Measurements from ENCODE around the gene ZCCHC17. TPM values are rescaled to one million over a fixed set of nuclear protein-coding genes. Genes with fewer than 3 reads are reported as not detected.

ZCCHC17 gene
- total RNA-seq, 2 experiments from 2014 or later: 24.4 to 29.6 TPM

GRCh38 chr1:31315902-31316301 is 19.1 kb downstream of the ZCCHC17 start:
- no peak for DNase-seq
- Mint-ChIP-seq H3K36me3 (peaks cover 53% of the 10 kb centered on the region), H3K4me3 (no peak overlapping the region), H3K27me3 (no peaks in the 10 kb centered on the region), H3K9me3 (no peaks in the 10 kb centered on the region), H3K27ac (no peak overlapping the region), H3K4me1 (ENCODE audit: low read depth) (no peaks in the 10 kb centered on the region)
- POLR2A ChIA-PET: no interaction called here
- intact Hi-C loops (cut with micrococcal nuclease): no loop called here
- CTCF ChIA-PET: no interaction called here

GRCh38 chr1:31318146-31318545 is 21.3 kb downstream of the ZCCHC17 start:
- Mint-ChIP-seq H3K9me3 (no peaks in the 10 kb centered on the region), H3K4me1 (ENCODE audit: low read depth) (no peaks in the 10 kb centered on the region), H3K27ac (no peak overlapping the region), H3K36me3 (peaks cover 49% of the 10 kb centered on the region), H3K4me3 (no peak overlapping the region), H3K27me3 (no peaks in the 10 kb centered on the region)
- POLR2A ChIA-PET: no interaction called here
- intact Hi-C loops (cut with micrococcal nuclease): no loop called here
- CTCF ChIA-PET: no interaction called here
- no peak for DNase-seq

DNA sequence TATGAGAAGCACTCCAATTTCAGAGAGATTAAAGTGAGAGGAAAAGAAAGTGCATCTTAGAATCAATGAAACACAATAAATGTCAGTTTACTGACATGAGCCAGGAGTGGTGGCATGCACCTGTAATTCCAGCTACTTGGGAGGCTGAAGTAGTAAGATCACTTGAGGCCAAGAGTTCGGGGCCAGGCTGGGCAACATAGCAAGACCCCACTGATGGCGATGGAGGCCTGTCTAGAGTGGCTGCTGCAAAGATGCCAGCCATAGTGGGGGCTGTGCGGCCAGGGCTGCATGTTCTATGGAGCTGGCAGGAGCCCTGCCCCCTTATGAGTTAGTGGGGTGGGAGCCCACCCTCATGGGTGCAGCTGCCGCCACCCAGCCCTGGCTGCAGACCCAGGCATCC is 27.3 kb downstream of the ZCCHC17 start:
- POLR2A ChIA-PET: interaction anchor here (0.6 kb wide), 1 partner anchor 22 kb away, joined by 4 read pairs; no protein-coding TSS in a partner anchor
- no peaks in the 10 kb centered on the region for H3K9me3 Mint-ChIP-seq
- CTCF ChIA-PET: no interaction called here

DNA sequence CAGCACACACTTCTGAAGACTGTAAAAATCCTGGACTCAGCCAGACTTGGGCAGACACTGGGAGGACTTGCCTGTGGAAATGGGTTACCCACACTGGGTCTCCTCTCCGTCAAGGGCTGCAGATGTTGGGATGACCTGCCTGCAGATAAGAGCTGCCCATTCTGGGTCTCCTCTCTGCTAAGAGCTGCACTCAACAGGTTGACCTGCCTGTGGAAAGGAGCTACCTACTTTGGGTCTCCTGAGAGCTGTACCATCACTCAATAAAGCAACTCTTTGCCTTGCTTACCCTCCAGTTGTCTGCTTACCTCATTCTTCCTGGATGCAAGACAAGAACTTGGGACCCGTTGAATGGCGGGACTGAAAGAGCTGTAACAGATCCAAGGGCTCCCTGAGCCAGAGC is 28.2 kb downstream of the ZCCHC17 start:
- Mint-ChIP-seq H3K4me3 (no peak overlapping the region), H3K4me1 (ENCODE audit: low read depth) (no peaks in the 10 kb centered on the region)
- POLR2A ChIA-PET: no interaction called here

More for the DNA sequence above, 27.3 kb downstream of the ZCCHC17 start:
- Mint-ChIP-seq H3K36me3 (peaks cover 19% of the 10 kb centered on the region), H3K4me3 (no peak overlapping the region), H3K27me3 (no peaks in the 10 kb centered on the region), H3K4me1 (ENCODE audit: low read depth) (no peaks in the 10 kb centered on the region), H3K27ac (no peak overlapping the region)
- no peak for DNase-seq
- intact Hi-C loops (cut with micrococcal nuclease): no loop called here

GRCh38 chr1:31326461-31326860 is 29.6 kb downstream of the ZCCHC17 start:
- Mint-ChIP-seq H3K4me3 (no peak overlapping the region), H3K27ac (no peak overlapping the region), H3K9me3 (no peaks in the 10 kb centered on the region), H3K36me3 (peaks cover 12% of the 10 kb centered on the region), H3K27me3 (no peaks in the 10 kb centered on the region), H3K4me1 (ENCODE audit: low read depth) (no peaks in the 10 kb centered on the region)
- DNase-seq: no peak
- intact Hi-C loops (cut with micrococcal nuclease): no loop called here
- ChIA-PET POLR2A (interaction anchor here (0.7 kb wide), 2 partner anchors 18 to 61 kb away, joined by 5 to 6 read pairs; no protein-coding TSS in a partner anchor), CTCF (interaction anchor here (0.7 to 1.2 kb wide), 2 partner anchors 9 to 223 kb away, joined by 3 to 5 read pairs; no protein-coding TSS in a partner anchor)

More for the DNA sequence above, 28.2 kb downstream of the ZCCHC17 start:
- Mint-ChIP-seq H3K9me3 (no peaks in the 10 kb centered on the region), H3K27me3 (no peaks in the 10 kb centered on the region), H3K36me3 (peaks cover 14% of the 10 kb centered on the region), H3K27ac (no peak overlapping the region)
- CTCF ChIA-PET: no interaction called here
- intact Hi-C loops (cut with micrococcal nuclease): no loop called here
- DNase-seq: no peak

GRCh38 chr1:31327381-31327780 is 30.5 kb downstream of the ZCCHC17 start:
- no peaks in the 10 kb centered on the region for H3K4me1 Mint-ChIP-seq (ENCODE audit: low read depth)
- H3K9me3 Mint-ChIP-seq: no peaks in the 10 kb centered on the region
- H3K36me3 Mint-ChIP-seq: peaks cover 4% of the 10 kb centered on the region
- no peak overlapping the region for H3K4me3 Mint-ChIP-seq
- no peak overlapping the region for H3K27ac Mint-ChIP-seq
- no peaks in the 10 kb centered on the region for H3K27me3 Mint-ChIP-seq
- intact Hi-C loops (cut with micrococcal nuclease): no loop called here
- POLR2A ChIA-PET: no interaction called here
- CTCF ChIA-PET: interaction anchor here (1.2 kb wide), 1 partner anchor 222 kb away, joined by 5 read pairs; no protein-coding TSS in a partner anchor
- DNase-seq: no peak

DNA sequence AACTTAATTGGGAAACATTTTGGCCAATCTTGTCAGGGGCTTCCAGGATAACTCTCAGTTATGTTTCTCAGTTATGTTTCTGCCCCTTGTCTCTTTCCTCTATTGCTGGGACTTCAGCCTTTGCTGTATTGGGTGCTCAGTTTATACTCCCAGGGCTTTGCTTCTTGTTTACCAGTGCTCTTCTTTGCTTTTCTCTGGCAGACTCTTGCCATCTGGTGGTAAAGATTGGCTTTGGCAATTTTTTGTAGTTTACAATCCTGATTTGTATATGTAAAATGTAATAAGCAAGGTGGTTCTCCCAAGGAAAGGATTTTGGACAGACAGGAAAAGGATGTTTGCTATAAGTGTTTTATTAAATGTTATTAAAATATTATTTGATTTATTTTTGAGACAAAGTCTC is 38.2 kb downstream of the ZCCHC17 start:
- CTCF ChIA-PET: interaction anchor here (1.0 kb wide), 1 partner anchor 13 kb away, joined by 3 read pairs; no protein-coding TSS in a partner anchor
- no peak for DNase-seq
- no peaks in the 10 kb centered on the region for H3K9me3 Mint-ChIP-seq
- H3K27me3 Mint-ChIP-seq: no peaks in the 10 kb centered on the region
- no peak overlapping the region for H3K4me3 Mint-ChIP-seq
- peaks cover 6% of the 10 kb centered on the region for H3K36me3 Mint-ChIP-seq
- no peak overlapping the region for H3K27ac Mint-ChIP-seq
- POLR2A ChIA-PET: no interaction called here
- intact Hi-C loops (cut with micrococcal nuclease): no loop called here
- no peaks in the 10 kb centered on the region for H3K4me1 Mint-ChIP-seq (ENCODE audit: low read depth)

DNA sequence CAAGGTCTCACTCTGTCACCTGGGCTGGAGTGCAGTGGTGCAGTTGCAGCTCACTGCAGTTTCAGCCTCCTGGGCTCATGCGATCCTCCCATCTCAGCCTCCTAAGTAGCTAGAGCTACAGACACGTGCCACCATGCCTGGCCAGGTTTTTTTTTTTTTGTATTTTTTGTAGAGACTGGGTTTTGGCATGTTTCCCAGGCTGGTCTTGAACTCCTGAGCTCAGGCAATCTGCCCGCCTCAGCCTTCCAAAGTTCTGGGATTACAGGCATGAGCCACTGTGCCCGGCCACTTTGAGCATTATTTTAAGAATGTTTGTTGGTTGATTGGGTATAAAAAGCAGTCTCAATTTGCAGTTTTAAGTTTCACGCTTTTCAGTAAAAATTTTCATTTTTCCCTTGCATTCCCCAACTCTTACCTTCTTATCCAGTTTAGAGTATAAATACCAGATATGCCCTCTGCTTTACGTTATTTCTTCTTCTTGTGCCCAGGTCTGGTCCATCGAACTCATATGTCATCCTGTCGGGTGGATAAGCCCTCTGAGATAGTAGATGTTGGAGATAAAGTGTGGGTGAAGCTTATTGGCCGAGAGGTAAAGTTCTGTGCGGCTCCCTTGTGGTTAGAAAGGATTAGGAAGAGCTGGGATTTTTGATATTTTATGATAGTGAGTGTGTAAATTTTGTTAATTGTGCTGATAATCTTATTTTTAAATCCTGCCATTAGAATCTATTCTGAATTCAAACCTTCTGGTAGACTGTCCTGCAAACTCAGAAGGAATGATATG is 40.0 kb downstream of the ZCCHC17 start:
- H3K4me3 Mint-ChIP-seq: no peak overlapping the region
- no peaks in the 10 kb centered on the region for H3K9me3 Mint-ChIP-seq
- no peaks in the 10 kb centered on the region for H3K4me1 Mint-ChIP-seq (ENCODE audit: low read depth)
- H3K27me3 Mint-ChIP-seq: no peaks in the 10 kb centered on the region
- no peak overlapping the region for H3K27ac Mint-ChIP-seq
- peaks cover 5% of the 10 kb centered on the region for H3K36me3 Mint-ChIP-seq
- DNase-seq: no peak
- CTCF ChIA-PET: interaction anchor here (0.6 to 1.0 kb wide), 3 partner anchors 125 to 175 kb away, joined by 3 read pairs; no protein-coding TSS in a partner anchor
- POLR2A ChIA-PET: no interaction called here
- intact Hi-C loops (cut with micrococcal nuclease): no loop called here

DNA sequence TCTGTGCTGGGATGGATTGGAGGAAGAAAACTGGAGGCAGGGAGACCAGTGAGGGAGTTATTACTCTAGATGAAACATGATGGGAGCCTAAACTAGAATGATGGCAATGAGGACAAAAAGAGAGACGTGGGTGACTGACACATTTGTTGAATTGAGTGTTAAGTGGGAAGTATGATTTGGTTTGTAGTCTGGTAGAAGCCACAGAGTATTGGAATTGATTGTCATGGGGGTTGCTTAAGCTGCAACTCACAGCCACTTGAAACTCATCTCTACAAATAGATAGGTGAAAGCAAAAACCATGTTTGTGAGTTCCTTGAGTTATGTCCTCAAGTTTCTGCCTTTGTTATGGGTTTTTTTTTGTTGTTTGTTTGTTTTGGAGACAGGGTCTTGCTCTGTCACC is 47.7 kb downstream of the ZCCHC17 start:
- DNase-seq: no peak
- no peak overlapping the region for H3K27ac Mint-ChIP-seq
- no peaks in the 10 kb centered on the region for H3K4me1 Mint-ChIP-seq (ENCODE audit: low read depth)
- POLR2A ChIA-PET: interaction anchor here (0.5 kb wide), 1 partner anchor 18 kb away, joined by 5 read pairs; no protein-coding TSS in a partner anchor
- CTCF ChIA-PET: no interaction called here
- intact Hi-C loops (cut with micrococcal nuclease): no loop called here
- no peak overlapping the region for H3K4me3 Mint-ChIP-seq
- H3K36me3 Mint-ChIP-seq: peaks cover 11% of the 10 kb centered on the region
- no peaks in the 10 kb centered on the region for H3K27me3 Mint-ChIP-seq
- H3K9me3 Mint-ChIP-seq: no peaks in the 10 kb centered on the region

- no peak overlapping the region for H3K4me3 Mint-ChIP-seq
- no peak overlapping the region for H3K27ac Mint-ChIP-seq
- CTCF ChIA-PET: no interaction called here
- intact Hi-C loops (cut with micrococcal nuclease): no loop called here
- POLR2A ChIA-PET: no interaction called here
- no peaks in the 10 kb centered on the region for H3K27me3 Mint-ChIP-seq
- H3K36me3 Mint-ChIP-seq: peaks cover 13% of the 10 kb centered on the region
- no peaks in the 10 kb centered on the region for H3K4me1 Mint-ChIP-seq (ENCODE audit: low read depth)
- H3K9me3 Mint-ChIP-seq: no peaks in the 10 kb centered on the region
- no peak for DNase-seq
Measured at GRCh38 chr1:31345635-31346034, 48.8 kb downstream of the ZCCHC17 start.

DNA sequence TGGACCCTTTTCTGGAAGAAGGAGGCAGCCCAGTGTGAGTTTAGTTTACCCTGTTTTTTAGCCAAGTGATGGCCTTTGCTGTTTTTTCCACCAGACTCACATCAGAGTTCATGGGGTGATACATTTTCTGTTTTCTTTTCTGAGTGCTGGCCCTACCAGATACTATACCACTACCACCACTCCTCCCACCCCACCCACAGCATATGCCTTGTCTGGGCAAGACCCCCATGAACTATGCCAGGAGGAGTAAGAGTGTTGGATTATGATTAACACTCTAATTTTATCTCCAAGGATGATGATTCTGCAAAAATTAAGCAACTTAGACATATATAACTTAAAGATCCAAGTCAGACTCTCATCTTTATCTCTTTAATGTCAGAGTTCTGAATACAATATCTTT is 50.0 kb downstream of the ZCCHC17 start:
- no peak for DNase-seq
- ChIA-PET POLR2A (no interaction called here), CTCF (no interaction called here)
- Mint-ChIP-seq H3K9me3 (no peaks in the 10 kb centered on the region), H3K4me1 (ENCODE audit: low read depth) (no peaks in the 10 kb centered on the region), H3K27ac (no peak overlapping the region), H3K36me3 (peaks cover 15% of the 10 kb centered on the region), H3K4me3 (no peak overlapping the region), H3K27me3 (no peaks in the 10 kb centered on the region)
- intact Hi-C loops (cut with micrococcal nuclease): no loop called here

DNA sequence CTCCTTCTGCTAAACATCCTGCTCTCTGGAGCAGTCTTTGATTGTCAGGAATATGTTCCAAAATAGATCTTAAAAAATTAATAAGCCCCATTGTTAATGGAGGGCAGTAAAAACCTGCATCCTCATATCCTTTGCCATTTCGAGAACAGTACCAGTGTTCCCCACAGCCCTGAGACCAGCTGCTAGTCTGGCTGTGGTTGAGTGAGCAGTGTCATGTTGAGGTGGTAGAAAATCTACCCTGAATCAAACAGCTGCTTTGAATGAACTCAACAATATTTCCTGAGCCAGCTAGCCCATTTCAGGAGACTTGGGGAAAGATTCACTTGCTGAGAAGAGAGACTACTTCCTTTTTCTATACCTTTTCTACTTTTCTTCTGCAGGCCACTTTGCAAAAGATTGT is 51.6 kb downstream of the ZCCHC17 start:
- ChIA-PET POLR2A (no interaction called here), CTCF (interaction anchor here (0.9 to 1.1 kb wide), 2 partner anchors 13 to 186 kb away, joined by 3 read pairs; no protein-coding TSS in a partner anchor)
- no peak overlapping the region for H3K4me3 Mint-ChIP-seq
- no peaks in the 10 kb centered on the region for H3K27me3 Mint-ChIP-seq
- H3K9me3 Mint-ChIP-seq: no peaks in the 10 kb centered on the region
- intact Hi-C loops (cut with micrococcal nuclease): no loop called here
- H3K4me1 Mint-ChIP-seq (ENCODE audit: low read depth): no peaks in the 10 kb centered on the region
- DNase-seq: no peak
- H3K27ac Mint-ChIP-seq: no peak overlapping the region
- peaks cover 15% of the 10 kb centered on the region for H3K36me3 Mint-ChIP-seq

DNA sequence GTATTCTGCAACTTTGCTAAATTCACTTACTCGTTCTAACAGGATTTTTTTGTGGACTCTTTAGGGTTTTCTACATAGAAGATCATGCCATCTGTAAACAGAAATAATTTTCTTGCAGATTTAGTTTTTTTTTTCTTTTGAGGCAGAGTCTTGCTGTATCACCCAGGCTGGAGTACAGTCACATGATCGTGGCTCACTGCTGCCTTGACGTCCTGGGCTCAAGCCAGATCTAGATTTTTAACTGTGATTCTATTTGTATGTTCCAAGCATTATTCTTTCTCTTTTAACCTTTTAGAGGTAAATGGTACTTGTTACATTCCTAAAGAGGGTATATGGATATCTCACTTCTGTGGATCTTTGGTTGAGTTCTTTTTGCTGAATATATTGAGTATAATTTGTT is 57.5 kb downstream of the ZCCHC17 start:
- Mint-ChIP-seq H3K9me3 (no peaks in the 10 kb centered on the region), H3K36me3 (peaks cover 14% of the 10 kb centered on the region), H3K27me3 (no peaks in the 10 kb centered on the region), H3K27ac (no peak overlapping the region), H3K4me3 (no peak overlapping the region), H3K4me1 (ENCODE audit: low read depth) (no peaks in the 10 kb centered on the region)
- intact Hi-C loops (cut with micrococcal nuclease): no loop called here
- POLR2A ChIA-PET: no interaction called here
- CTCF ChIA-PET: no interaction called here
- DNase-seq: no peak
